HG02571 (cell line): ENCODE results near the gene IGFN1.

Source experiments
- ATAC-seq: cut with Tn5 transposase; IDR thresholded peaks from one replicate; pipeline ENCODE4 v1.9.1; 2021; ENCODE audit warnings: mild to moderate bottlenecking, moderate library complexity; ENCODE audit not compliant: unreplicated experiment

Gene IGFN1

GRCh38 chr1:201184307-201185122 lies 6.1 kb upstream of the IGFN1 start:
- no peak for ATAC-seq

- ATAC-seq = no peak
These were observed 5.5 kb upstream of the IGFN1 start for GRCh38 chr1:201185123-201185453.

GRCh38 chr1:201185527-201186128 lies 5.0 kb upstream of the IGFN1 start:
- ATAC-seq = no peak

- ATAC-seq = no peak
These were observed 4.4 kb upstream of the IGFN1 start for GRCh38 chr1:201186192-201186591.

- no peak for ATAC-seq
These were observed 1.5 kb upstream of the IGFN1 start for GRCh38 chr1:201189085-201189484.

GRCh38 chr1:201190005-201190404 lies 619 bp upstream of the IGFN1 start:
- ATAC-seq = no peak

- ATAC-seq = no peak
These were observed 1.1 kb downstream of the IGFN1 start for GRCh38 chr1:201191653-201192260.

- ATAC-seq = no peak
These were observed 1.7 kb downstream of the IGFN1 start for GRCh38 chr1:201192261-201192788.

GRCh38 chr1:201194046-201194445 lies 3.4 kb downstream of the IGFN1 start:
- ATAC-seq = no peak

- no peak for ATAC-seq
These were observed 8.0 kb downstream of the IGFN1 start for GRCh38 chr1:201198598-201198997.

GRCh38 chr1:201205036-201205435 lies 14.4 kb downstream of the IGFN1 start:
- no peak for ATAC-seq

- ATAC-seq = no peak
These were observed 15.6 kb downstream of the IGFN1 start for GRCh38 chr1:201206176-201206575.

GRCh38 chr1:201207046-201207445 lies 16.4 kb downstream of the IGFN1 start:
- ATAC-seq = no peak

- no peak for ATAC-seq
These were observed 17.6 kb downstream of the IGFN1 start for GRCh38 chr1:201208236-201208635.

- ATAC-seq = no peak
These were observed 21.4 kb downstream of the IGFN1 start for GRCh38 chr1:201212056-201212455.

- no peak for ATAC-seq
These were observed 21.9 kb downstream of the IGFN1 start for GRCh38 chr1:201212461-201213055.

- ATAC-seq = no peak
These were observed 22.6 kb downstream of the IGFN1 start for GRCh38 chr1:201213106-201213770.

GRCh38 chr1:201213926-201214325 lies 23.3 kb downstream of the IGFN1 start:
- no peak for ATAC-seq

- no peak for ATAC-seq
These were observed 23.8 kb downstream of the IGFN1 start for GRCh38 chr1:201214461-201214860.

- ATAC-seq = no peak
These were observed 24.3 kb downstream of the IGFN1 start for GRCh38 chr1:201214886-201215285.
